Heart left ventricle (tissue), 13 donors: Measurements from ENCODE around the gene GOT2.

Experiments used
- CTCF ChIP-seq, 12 donors: fragments of 200-600 bp; sonication (generic) in 4 of 12; IDR thresholded peaks; one replicate each; pipeline versions ENCODE4 v1.5.0 to v1.8.0; 2018 to 2022; ENCODE audit warnings: antibody characterized with exemption in 12 of 12, mild to moderate bottlenecking in 5 of 12
- POLR2A ChIP-seq, 2 donors: fragments of 450-650 bp; IDR thresholded peaks; one replicate each; pipeline ENCODE4 v1.6.1; 2017; ENCODE audit warnings: antibody characterized with exemption in 2 of 2, mild to moderate bottlenecking in 2 of 2, moderate library complexity in 2 of 2
- donor health status: ischemic (EF 13 %, LVEDD 7.1; RV severe dilation, severe dysfunction).
- donor health status: DM: no; HTN: yes; CAD: no.
- donor health status: DM: no; HTN: no; CAD: no.
- donor health status: ischemic (EF 25% LVEDD 6.9; RV normal size, moderate dysfunction).
- donor health status: ischemic (EF 25% LVEDD 5.7; RV mildly dilated, moderate dysfunction).
- donor health status: ischemic (EF 35%, LVEDD 5.7; RV mildly dilated, moderate dysfunction).
- donor health status: nonischemic (EF 11% LVEDD 7.7; RV severe dilation, severe dysfunction).
- donor health status: DM: yes; HTN: yes; CAD: no.
- donor health status: PGD.
- donor health status: ischemic (EF 29% LVEDD 5.4; RV normal size, mild dysfunction).
- donor health status: nonischemic (EF 23%, LVEDD 6.1; RV moderate dilation, normal function).

- no peak for TF ChIP-seq POLR2A (IDR thresholded peaks at IDR 0.05)
- no peak for TF ChIP-seq CTCF (IDR thresholded peaks at IDR 0.05)
Measured at GRCh38 chr16:58709333-58709732, 24.8 kb downstream of the GOT2 start.
